ENCODE data around the gene POP4. TPM values are rescaled to one million over a fixed set of nuclear protein-coding genes. Genes with fewer than 3 reads are reported as not detected.

POP4 gene
- total and polyA plus RNA-seq, 9 of the 15 experiments (the other 6 are each of a cell fraction or from before 2014, with no cell fraction given) = 42.1 to 128 (median 99.0) TPM

DNA sequence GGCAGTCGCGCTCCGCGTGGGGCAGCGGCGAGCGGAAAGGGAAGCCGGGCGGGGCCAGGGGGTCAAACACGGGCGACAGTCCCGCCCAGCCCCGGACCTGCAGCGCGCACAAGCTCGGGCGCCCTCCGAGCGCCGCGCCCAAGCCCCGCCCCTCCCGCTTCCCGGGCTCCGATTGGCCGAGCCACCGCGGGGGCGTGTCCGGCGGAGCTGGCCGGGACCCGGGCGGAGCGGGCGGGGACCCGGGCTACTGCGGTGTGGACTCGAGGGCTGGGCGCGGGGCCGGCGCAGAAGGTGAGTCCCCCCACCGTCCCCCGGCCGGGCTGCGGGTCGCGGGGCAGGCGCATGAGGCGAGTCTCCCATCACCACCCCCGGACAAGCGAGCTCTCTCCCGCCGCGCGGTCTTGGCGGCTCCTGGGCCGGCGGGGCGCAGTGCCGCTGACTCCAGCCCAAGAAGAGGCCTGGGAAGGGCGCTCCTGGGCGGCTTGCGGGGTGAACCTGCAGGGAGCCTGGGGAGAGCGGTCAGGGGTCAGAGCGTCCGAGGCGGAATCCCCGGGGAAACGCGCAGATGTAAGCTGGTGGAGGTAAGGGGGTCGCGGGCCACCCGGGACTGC lies 59.2 kb downstream of the POP4 start, which contains the start of gene PLEKHF1 (continued):
- TF ChIP-seq XRCC4 (IDR thresholded peaks at IDR 0.05; ENCODE audit: extremely low read depth, insufficient read depth, insufficient read length) = no peak
- TF ChIP-seq GTF2F1 (IDR thresholded peaks at IDR 0.05; ENCODE audit: low read depth, low read length) = no peak
- TF ChIP-seq HDAC1 (IDR thresholded peaks at IDR 0.05) = 0 out of 4 replicates have a peak, but pooled peaks of 1 of the 2 experiments have one; percentile 11
- no peak for TF ChIP-seq RBM15 (IDR thresholded peaks at IDR 0.05; ENCODE audit: insufficient read depth, low read length)
- 0 out of 2 replicates have a peak, but pooled peaks have one; percentile 1 for TF ChIP-seq NFE2 (IDR thresholded peaks at IDR 0.05; ENCODE audit: low read depth)
- TF ChIP-seq SMAD3 (CRISPR knock-in tag; conservative IDR thresholded peaks at IDR 0.05) = no peak
- no peak for TF ChIP-seq NFYB (IDR thresholded peaks at IDR 0.05; ENCODE audit: extremely low read depth, insufficient read length)
- TF ChIP-seq ZFP1 (CRISPR knock-in tag; IDR thresholded peaks at IDR 0.05) = no peak
- no peak for TF ChIP-seq PKNOX1 (IDR thresholded peaks at IDR 0.05)
- no peak for TF ChIP-seq FOXA1 (IDR thresholded peaks at IDR 0.05; ENCODE audit: borderline replicate concordance)
- no peak for TF ChIP-seq ZNF766 (CRISPR knock-in tag; conservative IDR thresholded peaks at IDR 0.05)
- TF ChIP-seq TARDBP (IDR thresholded peaks at IDR 0.05) = no peak
- TF ChIP-seq NCOA4 (IDR thresholded peaks at IDR 0.05; ENCODE audit: partially characterized antibody) = no peak
- no peak for TF ChIP-seq IRF9 (tag; IDR thresholded peaks at IDR 0.05)
- TF ChIP-seq EHMT2 (IDR thresholded peaks at IDR 0.05) = no peak
- TF ChIP-seq MTF1 (CRISPR knock-in tag; IDR thresholded peaks at IDR 0.05; ENCODE audit: borderline replicate concordance) = no peak
- no peak for TF ChIP-seq ZBTB17 (CRISPR knock-in tag; IDR thresholded peaks at IDR 0.05)
- no peak for TF ChIP-seq HDAC3 (IDR thresholded peaks at IDR 0.05; ENCODE audit: borderline replicate concordance, partially characterized antibody)
- no peak for TF ChIP-seq TCF7 (IDR thresholded peaks at IDR 0.05; ENCODE audit: borderline replicate concordance)
- no peak for TF ChIP-seq MAFG (tag; conservative IDR thresholded peaks at IDR 0.05)
- no peak for TF ChIP-seq ZNF76 (CRISPR knock-in tag; IDR thresholded peaks at IDR 0.05; ENCODE audit: borderline replicate concordance)
- TF ChIP-seq ARID2 (IDR thresholded peaks at IDR 0.05) = no peak
- no peak for TF ChIP-seq ZNF274 (IDR thresholded peaks at IDR 0.05; ENCODE audit: borderline replicate concordance, low read depth, low read length)
- no peak for TF ChIP-seq KDM4B (IDR thresholded peaks at IDR 0.05; ENCODE audit: borderline replicate concordance in 2 of 2, low read depth in 1 of 2)
- no peak for TF ChIP-seq NFXL1 (CRISPR knock-in tag; IDR thresholded peaks at IDR 0.05)
- TF ChIP-seq MAX (CRISPR knock-in tag; IDR thresholded peaks at IDR 0.05) = no peak
- TF ChIP-seq MBD2 (IDR thresholded peaks at IDR 0.05; ENCODE audit: borderline replicate concordance, low read depth) = no peak
- TF ChIP-seq ZNF239 (CRISPR knock-in tag; IDR thresholded peaks at IDR 0.05) = no peak
- no peak for TF ChIP-seq EWSR1 (IDR thresholded peaks at IDR 0.05; ENCODE audit: borderline replicate concordance, low read depth, partially characterized antibody)
- TF ChIP-seq ZNF175 (CRISPR knock-in tag; IDR thresholded peaks at IDR 0.05; ENCODE audit: low read depth) = no peak
- no peak for TF ChIP-seq TFAM (CRISPR knock-in tag; conservative IDR thresholded peaks at IDR 0.05)

Measured in K562 (cell line).